A204.1 (cell line): ENCODE measurements around the gene ARHGAP24.
"Not testable (repeated sequence)": the region's sequence is repeated elsewhere in the genome, so short reads cannot be mapped to it uniquely, and the experiment has no call there.

Source experiments
- FAIRE-seq: peaks from 2 replicates; lab custom pipeline; 2012; peaks lifted over from hg19 to GRCh38; lab: Jason Lieb, UNC

Gene ARHGAP24

DNA sequence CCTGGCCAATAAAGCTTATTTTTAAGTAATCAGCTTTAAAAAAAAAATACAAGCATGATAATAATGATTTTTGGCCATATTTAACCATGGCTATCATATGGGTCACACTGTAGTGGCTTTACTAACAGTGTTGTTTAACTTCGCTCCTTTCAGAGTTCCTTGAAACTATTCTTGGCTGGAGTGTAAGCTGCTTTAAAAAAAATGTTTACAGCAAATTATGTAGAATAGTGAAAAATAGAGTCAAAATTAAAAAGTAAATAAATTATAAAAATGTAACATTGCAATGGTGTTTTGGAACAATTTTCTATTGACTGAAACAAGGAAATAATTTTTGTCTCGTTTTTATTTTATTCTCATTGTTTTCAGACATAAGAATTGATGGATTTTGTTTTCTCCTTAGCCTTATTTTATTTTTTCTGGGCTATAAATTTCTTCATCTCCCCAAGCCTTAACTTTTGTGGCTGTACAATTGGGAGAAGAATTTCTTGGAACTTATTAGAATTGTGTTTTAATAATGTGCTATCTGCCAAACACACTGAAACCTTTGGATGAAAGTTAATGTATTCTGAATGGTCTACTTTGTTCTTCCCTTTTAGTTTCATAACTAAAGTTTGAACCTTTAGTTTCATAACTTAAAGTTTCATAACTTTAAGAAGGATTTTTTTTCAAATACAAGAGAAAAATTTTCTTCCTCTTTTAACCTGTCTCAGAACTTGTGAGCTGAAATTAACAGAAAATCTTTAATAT lies 182.0 kb downstream of the ARHGAP24 start:
- no peak for FAIRE-seq

GRCh38 chr4:85658766-85659439 lies 184.0 kb downstream of the ARHGAP24 start:
- no peak for FAIRE-seq

GRCh38 chr4:85659610-85660218 lies 184.8 kb downstream of the ARHGAP24 start:
- no peak for FAIRE-seq

GRCh38 chr4:85666625-85667024 lies 191.7 kb downstream of the ARHGAP24 start:
- FAIRE-seq: not testable (repeated sequence)

GRCh38 chr4:85669204-85669603 lies 194.3 kb downstream of the ARHGAP24 start:
- no peak for FAIRE-seq

DNA sequence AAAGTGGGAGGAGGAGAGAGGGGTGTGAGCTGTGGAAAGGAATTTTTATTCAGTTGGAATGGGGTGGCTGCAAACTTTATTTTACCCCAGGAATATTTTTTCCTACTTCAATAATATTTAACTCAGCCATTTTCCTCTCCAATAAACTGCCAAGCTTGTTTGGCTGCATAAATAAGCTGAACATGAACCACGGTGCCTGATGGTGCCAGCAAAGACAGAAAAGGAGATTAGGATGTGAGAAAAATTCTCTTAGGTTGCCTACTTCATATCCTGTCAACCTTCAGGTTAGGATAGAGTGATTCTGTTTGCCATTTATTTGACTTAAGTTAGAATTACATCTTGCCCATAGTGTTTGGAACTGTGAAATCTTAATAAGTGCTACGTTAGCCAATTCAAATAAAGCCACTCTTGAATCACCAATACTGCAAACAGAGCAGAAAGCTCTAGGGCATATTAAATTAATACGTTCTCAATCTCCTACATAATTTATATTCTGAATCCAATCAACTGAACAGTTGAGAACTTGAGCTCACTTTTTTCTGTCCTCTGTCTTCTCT lies 195.1 kb downstream of the ARHGAP24 start:
- FAIRE-seq: no peak

- FAIRE-seq: no peak
Measured at GRCh38 chr4:85671120-85671519, 196.2 kb downstream of the ARHGAP24 start.

- no peak for FAIRE-seq
Measured at GRCh38 chr4:85672116-85672515, 197.2 kb downstream of the ARHGAP24 start.

DNA sequence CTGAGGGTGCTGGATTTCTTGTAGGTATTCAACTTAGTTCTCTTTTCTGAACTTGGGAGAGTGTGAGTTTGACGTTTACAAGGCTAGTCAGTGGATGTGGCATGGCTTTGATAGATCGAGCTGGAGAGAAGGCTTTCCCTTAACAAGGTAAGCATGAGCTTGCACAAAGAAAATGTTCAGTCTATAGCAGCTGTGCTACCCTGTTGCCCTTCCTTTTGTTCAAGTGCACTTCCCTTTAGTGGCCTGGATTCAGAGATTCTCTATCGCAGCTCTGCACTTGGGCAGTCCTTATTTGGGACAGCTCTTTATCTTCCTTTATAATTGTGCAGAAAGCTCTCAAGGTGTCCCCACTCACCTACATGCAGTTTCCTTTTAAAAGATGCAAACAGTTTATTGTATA lies 198.0 kb downstream of the ARHGAP24 start:
- FAIRE-seq: no peak

DNA sequence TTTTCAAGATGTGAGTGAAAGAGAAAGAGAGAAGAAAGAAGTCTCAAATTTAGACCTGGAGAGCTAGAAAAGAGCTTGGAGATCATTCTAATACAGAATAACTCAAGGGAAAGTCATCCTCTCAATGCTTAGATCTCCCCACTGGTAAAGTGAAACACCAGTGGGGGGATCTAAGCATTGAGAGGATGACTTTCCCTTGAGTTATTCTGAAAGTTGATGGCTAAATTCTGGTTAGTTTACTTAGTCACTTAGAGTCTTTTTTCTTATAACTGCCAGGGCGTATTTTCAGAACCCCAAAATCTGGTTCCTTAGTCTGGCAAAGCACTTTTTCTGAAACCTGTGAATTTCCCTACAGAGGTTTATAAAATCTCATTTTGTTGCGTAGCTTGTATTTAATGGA lies 198.6 kb downstream of the ARHGAP24 start:
- no peak for FAIRE-seq

GRCh38 chr4:85675076-85676049 lies 200.4 kb downstream of the ARHGAP24 start:
- FAIRE-seq: no peak

GRCh38 chr4:85676050-85676425 lies 201.1 kb downstream of the ARHGAP24 start:
- no peak for FAIRE-seq

DNA sequence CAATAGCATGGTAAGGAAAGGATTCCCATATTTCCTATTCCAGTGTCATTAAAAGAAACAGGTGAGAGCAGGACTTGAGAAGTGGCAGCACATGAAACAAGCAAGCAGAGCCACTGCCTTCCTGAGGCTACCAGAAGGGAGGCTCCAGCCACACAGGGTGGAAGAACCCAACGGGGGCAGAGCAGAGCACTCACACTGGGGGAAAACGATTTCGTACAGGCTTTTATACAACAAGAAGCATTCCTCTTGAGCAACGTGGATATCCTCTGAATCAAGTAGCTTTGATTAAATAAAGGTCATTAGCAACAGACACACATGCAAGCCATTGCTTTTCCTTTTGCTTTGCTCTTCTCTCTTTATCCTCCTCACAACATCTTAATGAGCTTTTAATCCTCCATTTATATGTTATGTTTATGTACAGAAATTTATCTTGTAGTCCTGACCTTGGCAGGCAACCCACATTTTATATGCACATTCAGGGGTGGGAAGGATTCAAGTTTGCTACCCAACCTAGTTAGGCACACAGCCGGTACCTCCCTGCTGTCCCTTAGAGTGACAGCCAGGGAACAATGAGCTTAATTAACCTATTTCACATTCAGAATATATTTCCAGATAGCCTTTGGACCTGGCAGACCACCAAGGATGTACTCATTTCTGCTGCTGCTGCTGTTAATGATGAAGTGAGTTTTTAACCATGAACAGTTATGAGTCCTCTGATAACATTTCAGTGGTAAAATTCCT lies 202.1 kb downstream of the ARHGAP24 start:
- no peak for FAIRE-seq

DNA sequence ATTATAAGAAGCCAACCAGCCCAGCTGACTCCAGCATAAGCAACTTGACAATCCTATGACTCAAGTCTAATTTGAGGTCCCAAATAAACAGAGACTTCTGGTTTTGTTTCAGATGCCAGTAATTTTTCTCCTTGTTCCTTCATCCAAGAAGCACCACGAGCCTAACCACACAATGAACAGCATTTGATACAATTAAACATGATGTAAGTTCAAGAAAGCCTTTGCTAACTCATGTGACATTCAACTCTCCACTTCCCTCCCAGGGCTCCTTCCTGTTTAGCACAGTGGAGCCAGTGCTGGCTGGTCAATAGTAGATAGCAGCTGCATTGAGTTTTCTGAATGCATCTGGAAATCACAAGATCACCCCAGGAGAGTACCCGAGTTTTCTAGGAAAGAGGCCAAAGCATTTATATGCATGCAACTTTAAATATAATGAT lies 206.3 kb downstream of the ARHGAP24 start:
- FAIRE-seq: no peak

DNA sequence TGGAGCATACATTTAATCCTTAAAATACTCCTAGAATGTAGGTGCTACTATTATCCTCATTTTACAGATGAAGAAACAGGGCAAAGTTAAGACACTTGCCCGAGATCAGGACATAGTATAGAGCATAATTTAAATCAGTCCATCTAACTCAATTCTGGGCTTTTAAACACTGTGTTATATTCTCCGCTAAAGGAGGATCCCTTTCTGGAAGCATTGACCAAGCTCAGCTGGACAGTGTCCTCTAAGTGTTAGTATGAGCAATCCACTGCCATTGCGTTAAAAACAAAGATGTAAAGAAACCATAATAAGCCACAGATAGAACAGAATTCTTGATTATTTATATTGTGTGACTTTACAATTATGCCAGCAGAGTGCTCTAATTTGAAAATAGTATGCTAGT lies 207.0 kb downstream of the ARHGAP24 start:
- no peak for FAIRE-seq

DNA sequence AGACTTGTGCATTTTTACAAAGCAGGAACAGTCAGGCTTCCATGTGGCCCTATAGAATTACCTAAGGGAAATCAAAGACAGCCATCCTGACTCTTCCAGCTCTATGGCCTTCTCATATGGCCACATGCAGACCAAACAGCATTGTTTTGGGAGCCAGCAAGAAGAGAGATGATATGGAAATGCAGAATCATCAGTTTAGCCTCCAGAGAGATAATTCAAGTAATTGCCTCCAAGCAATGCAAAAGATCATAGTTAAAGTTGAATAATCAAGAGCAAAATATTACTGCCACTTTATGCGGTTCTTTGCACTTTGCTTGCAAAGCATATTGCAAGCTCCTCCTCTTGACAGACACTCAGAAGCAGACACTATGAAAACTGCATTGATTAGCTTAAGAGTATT lies 207.4 kb downstream of the ARHGAP24 start:
- no peak for FAIRE-seq

DNA sequence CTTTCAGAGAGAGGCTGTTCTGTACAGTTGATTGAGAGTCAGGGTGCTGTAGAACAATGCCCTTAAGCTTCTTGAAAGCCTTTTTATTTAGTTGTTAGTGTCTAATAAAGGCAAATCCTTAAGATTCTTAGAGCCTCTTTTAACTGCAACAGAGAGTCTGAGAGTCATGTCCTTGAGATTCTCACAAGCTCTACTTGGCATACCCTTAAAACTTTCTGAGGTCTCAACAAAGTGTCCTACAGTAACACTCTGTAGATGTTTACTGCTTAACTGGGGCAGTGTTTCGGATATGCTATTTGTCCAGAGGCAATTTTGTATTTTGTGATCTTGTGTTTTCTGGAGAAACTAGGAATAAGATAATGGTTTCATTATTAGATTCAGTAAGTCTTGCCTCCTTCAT lies 209.7 kb downstream of the ARHGAP24 start:
- no peak for FAIRE-seq

- no peak for FAIRE-seq
Measured at GRCh38 chr4:85686398-85686797, 211.4 kb downstream of the ARHGAP24 start.

DNA sequence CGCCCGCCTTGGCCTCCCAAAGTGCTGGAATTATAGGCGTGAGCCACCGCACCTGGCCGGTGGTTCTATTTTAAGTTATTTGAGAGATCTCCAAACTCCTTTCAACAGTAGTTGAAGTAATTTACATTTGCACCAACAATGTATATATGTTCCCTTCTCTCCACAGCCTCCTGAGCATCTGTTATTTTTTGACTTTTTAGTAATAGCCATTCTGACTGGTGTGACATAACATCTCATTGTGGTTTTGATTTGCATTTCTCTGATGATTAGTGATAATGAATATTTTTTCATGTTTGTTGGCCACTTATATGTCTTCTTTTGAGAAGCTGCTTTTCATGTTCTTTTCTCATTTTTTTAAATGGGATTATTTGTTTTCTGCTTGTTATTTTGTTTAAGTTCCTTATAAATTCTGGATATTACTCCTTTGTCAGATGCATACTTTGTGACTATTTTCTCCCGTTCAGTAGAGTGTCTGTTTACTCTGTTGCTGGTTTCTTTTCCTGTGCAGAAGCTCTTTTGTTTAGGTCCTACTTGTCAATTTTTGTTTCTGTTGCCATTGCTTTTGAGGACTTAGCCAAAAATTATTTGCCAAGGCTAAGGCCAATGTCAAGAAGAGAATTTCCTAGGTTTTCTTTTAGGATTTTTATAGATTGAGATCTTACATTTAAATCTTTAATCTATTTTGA lies 213.2 kb downstream of the ARHGAP24 start:
- no peak for FAIRE-seq

DNA sequence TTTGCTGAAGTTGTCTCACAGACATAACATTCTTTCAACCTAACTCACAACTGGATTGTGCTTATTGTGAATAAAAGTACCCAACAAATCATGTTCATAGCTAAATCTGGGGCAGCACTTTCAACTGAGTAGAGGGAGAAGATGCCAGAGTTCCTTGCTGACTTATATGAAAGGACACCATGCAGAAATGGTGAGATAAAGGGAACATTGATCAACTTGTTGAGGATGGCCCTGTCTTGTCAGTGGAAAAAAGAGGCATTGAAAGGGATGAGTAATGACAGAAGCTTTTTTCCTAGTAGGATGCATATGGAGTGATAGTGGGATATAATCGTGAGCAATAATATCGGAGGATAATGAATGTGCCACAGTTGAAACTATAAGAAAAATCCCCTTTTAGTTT lies 221.7 kb downstream of the ARHGAP24 start:
- no peak for FAIRE-seq

GRCh38 chr4:85697854-85698253 lies 222.9 kb downstream of the ARHGAP24 start:
- FAIRE-seq: no peak
